ENCODE results near the gene MSANTD2.

The MSANTD2 gene

DNA sequence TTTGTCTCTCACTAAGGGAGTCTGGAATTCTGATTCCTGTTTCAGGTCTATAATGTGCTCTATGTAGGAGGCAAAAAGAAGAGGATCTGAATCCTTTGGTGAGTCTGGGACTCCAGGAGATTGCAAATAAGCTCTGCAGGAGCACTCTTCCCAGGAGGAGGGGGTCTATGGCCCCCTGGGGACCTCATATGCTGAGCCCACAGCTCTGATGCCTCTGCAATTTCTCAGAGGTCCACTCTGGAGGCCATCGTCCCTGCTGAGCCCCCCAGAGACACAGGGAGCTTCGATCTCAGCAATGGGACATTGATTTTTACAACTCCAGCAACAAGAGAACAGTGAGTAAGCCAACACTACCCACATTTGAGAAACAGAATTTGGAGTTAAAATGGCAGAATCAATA, 80.7 kb downstream of the MSANTD2 start:
- Histone ChIP-seq H3K4me3 (ENCODE audit: low read length) (no peak overlapping the region), H2AFZ (ENCODE audit: low read depth, low read length) (no peak overlapping the region), H3K4me2 (ENCODE audit: low read length) (no peak overlapping the region), H4K20me1 (ENCODE audit: insufficient read depth, low read length) (no peaks in the 10 kb centered on the region), H3K27ac (ENCODE audit: low read length) (no peak overlapping the region), H3K27me3 (ENCODE audit: low read depth, low read length) (peaks cover 22% of the 10 kb centered on the region), H3K9me3 (ENCODE audit: insufficient read depth, low read length) (no peaks in the 10 kb centered on the region), H3K4me1 (ENCODE audit: low read length) (no peaks in the 10 kb centered on the region), H3K36me3 (replicated peaks; ENCODE audit: low read depth, low read length) (no peaks in the 10 kb centered on the region), H3K79me2 (ENCODE audit: low read length) (no peaks in the 10 kb centered on the region), H3K9ac (ENCODE audit: low read length) (no peak overlapping the region)
- TF ChIP-seq EZH2phosphoT487 (IDR thresholded peaks at IDR 0.05; ENCODE audit: low read depth) = no peak
- TF ChIP-seq, protein P1, sequence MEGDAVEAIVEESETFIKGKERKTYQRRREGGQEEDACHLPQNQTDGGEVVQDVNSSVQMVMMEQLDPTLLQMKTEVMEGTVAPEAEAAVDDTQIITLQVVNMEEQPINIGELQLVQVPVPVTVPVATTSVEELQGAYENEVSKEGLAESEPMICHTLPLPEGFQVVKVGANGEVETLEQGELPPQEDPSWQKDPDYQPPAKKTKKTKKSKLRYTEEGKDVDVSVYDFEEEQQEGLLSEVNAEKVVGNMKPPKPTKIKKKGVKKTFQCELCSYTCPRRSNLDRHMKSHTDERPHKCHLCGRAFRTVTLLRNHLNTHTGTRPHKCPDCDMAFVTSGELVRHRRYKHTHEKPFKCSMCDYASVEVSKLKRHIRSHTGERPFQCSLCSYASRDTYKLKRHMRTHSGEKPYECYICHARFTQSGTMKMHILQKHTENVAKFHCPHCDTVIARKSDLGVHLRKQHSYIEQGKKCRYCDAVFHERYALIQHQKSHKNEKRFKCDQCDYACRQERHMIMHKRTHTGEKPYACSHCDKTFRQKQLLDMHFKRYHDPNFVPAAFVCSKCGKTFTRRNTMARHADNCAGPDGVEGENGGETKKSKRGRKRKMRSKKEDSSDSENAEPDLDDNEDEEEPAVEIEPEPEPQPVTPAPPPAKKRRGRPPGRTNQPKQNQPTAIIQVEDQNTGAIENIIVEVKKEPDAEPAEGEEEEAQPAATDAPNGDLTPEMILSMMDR (IDR thresholded peaks at IDR 0.05; ENCODE audit: low read depth, low read length) = no peak

DNA sequence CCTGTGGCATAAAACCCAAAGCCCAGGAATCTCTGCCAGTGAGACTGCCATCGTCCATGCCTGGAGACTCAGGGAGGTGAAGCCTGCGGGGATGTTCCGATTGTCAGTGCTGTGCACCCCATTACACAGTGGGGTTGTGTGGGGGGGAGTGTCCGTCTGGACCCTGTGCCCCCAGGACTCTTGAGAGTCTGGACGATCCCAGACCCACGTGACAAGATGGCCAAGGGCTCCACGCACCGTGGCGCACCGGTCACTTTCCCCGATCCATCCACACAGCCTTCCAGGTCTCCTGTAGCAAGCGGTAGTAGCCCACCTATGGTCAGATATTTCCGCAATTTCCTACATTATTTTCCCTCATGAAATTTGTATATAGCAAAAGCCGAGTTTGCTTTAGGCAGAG, 81.4 kb downstream of the MSANTD2 start:
- TF ChIP-seq, protein P1 (IDR thresholded peaks at IDR 0.05; ENCODE audit: low read depth, low read length) = no peak
- TF ChIP-seq EZH2phosphoT487 (IDR thresholded peaks at IDR 0.05; ENCODE audit: low read depth) = no peak
- Histone ChIP-seq H3K79me2 (ENCODE audit: low read length) (no peaks in the 10 kb centered on the region), H3K9me3 (ENCODE audit: insufficient read depth, low read length) (no peaks in the 10 kb centered on the region), H3K36me3 (replicated peaks; ENCODE audit: low read depth, low read length) (no peaks in the 10 kb centered on the region), H4K20me1 (ENCODE audit: insufficient read depth, low read length) (no peaks in the 10 kb centered on the region), H3K4me2 (ENCODE audit: low read length) (no peak overlapping the region), H3K9ac (ENCODE audit: low read length) (no peak overlapping the region), H3K4me1 (ENCODE audit: low read length) (no peaks in the 10 kb centered on the region), H3K27ac (ENCODE audit: low read length) (no peak overlapping the region), H2AFZ (ENCODE audit: low read depth, low read length) (no peak overlapping the region), H3K27me3 (ENCODE audit: low read depth, low read length) (peaks cover 15% of the 10 kb centered on the region), H3K4me3 (ENCODE audit: low read length) (no peak overlapping the region)

DNA sequence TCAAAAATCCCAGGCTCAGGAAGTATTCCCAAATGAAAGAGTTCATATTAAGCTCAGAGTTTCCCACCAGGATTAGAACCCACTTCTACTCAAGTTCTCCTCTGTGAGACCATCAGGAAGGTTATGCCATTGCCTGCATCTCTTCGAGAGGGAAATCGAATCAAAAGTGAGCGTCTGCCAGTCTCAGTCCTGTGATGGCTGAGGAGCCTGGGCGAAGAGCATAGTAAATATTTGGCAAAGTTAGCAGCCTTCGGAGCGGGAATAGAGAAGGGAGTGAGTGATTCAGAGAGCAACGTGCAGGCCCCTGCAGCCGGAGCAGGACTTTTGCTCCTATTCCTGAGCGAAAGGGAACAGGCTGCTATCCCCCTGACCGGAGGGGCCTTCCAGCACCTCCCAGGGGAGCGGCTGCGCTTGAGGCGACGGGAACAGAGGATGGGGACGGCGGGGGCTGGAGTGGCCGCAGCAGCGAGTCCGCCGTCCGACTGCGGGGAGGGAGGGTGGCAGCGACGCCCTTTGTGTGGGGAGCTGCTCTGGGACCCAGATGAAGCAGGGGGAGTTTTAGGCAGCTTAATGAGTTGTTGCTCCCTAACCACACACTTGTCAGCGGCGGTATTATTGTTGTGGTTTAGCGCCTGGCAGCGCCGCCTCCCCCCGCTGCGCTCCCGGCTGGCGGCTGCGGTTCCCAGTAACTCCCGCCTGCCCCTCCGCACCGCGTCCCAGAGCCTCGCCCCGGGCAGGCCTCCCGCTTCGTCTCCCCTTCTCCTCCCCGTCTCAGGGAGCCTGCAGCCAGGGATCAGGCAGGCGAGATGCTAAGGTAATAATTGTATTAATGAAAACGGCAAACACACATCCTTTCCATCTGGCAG, 82.2 kb downstream of the MSANTD2 start:
- no peak overlapping the region for H3K4me2 ChIP-seq (ENCODE audit: low read length)
- no peak overlapping the region for H2AFZ ChIP-seq (ENCODE audit: low read depth, low read length)
- no peaks in the 10 kb centered on the region for H3K9me3 ChIP-seq (ENCODE audit: insufficient read depth, low read length)
- TF ChIP-seq EZH2phosphoT487 (IDR thresholded peaks at IDR 0.05; ENCODE audit: low read depth) = no peak
- TF ChIP-seq, protein P1 (IDR thresholded peaks at IDR 0.05; ENCODE audit: low read depth, low read length) = no peak
- H3K9ac ChIP-seq (ENCODE audit: low read length) = no peak overlapping the region
- H3K79me2 ChIP-seq (ENCODE audit: low read length) = no peaks in the 10 kb centered on the region
- peaks cover 10% of the 10 kb centered on the region for H3K27me3 ChIP-seq (ENCODE audit: low read depth, low read length)
- H3K36me3 ChIP-seq (replicated peaks; ENCODE audit: low read depth, low read length) = no peaks in the 10 kb centered on the region
- no peak overlapping the region for H3K27ac ChIP-seq (ENCODE audit: low read length)
- H3K4me1 ChIP-seq (ENCODE audit: low read length) = no peaks in the 10 kb centered on the region
- H3K4me3 ChIP-seq (ENCODE audit: low read length) = no peak overlapping the region
- no peaks in the 10 kb centered on the region for H4K20me1 ChIP-seq (ENCODE audit: insufficient read depth, low read length)

DNA sequence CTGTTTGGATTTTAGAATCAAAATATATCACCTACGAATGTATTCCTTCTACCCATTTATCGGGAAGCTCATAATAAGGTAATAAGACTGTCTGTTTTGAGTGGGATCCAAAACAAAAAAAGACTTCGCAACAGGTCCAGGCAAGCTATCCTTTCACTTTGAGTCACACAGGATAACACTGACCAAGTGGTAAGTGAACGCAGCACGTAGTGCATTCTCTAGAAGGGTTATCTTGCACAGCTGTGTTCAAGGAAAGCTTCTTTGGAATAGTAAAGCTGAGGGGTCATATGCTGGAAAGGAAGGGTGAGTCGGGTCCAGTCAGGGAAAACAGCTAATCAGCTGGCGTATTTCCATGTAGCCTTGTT, 82.8 kb downstream of the MSANTD2 start:
- Histone ChIP-seq H3K27me3 (ENCODE audit: low read depth, low read length) (peaks cover 10% of the 10 kb centered on the region), H3K4me2 (ENCODE audit: low read length) (no peak overlapping the region)

More for the DNA sequence above, 82.8 kb downstream of the MSANTD2 start:
- H4K20me1 ChIP-seq (ENCODE audit: insufficient read depth, low read length) = no peaks in the 10 kb centered on the region
- H3K4me1 ChIP-seq (ENCODE audit: low read length) = no peaks in the 10 kb centered on the region
- no peak overlapping the region for H2AFZ ChIP-seq (ENCODE audit: low read depth, low read length)
- H3K36me3 ChIP-seq (replicated peaks; ENCODE audit: low read depth, low read length) = no peaks in the 10 kb centered on the region
- no peak overlapping the region for H3K27ac ChIP-seq (ENCODE audit: low read length)
- H3K9ac ChIP-seq (ENCODE audit: low read length) = no peak overlapping the region
- no peaks in the 10 kb centered on the region for H3K79me2 ChIP-seq (ENCODE audit: low read length)
- H3K4me3 ChIP-seq (ENCODE audit: low read length) = no peak overlapping the region
- no peak for TF ChIP-seq EZH2phosphoT487 (IDR thresholded peaks at IDR 0.05; ENCODE audit: low read depth)
- TF ChIP-seq, protein P1 (IDR thresholded peaks at IDR 0.05; ENCODE audit: low read depth, low read length) = no peak
- H3K9me3 ChIP-seq (ENCODE audit: insufficient read depth, low read length) = no peaks in the 10 kb centered on the region
